Effector memory CD8-positive, alpha-beta T cell (primary cell): ENCODE results near the gene PIK3AP1.

Source experiments
- ATAC-seq: fragments of 150-1000 bp; cut with Tn5 transposase; replicated peaks from 2 replicates; pipeline ENCODE4 v1.10.0; 2021; ENCODE audit warnings: mild to moderate bottlenecking, moderate library complexity
- DNase-seq, 3 experiments: peaks; one replicate each; pipeline ENCODE4 v3.0.0; 2021
- H3K27ac Mint-ChIP-seq, 2 donors: one replicate each; pipeline ENCODE4 v1.8.0; 2022; ENCODE audit warnings: mild to moderate bottlenecking in 2 of 2, mixed read lengths in 2 of 2, moderate library complexity in 2 of 2
- H3K27me3 Mint-ChIP-seq, 2 donors: one replicate each; pipeline ENCODE4 v1.8.0; 2022; ENCODE audit warnings: mixed read lengths in 2 of 2
- H3K36me3 Mint-ChIP-seq: one replicate; pipeline ENCODE4 v1.8.0; 2022; ENCODE audit warnings: mild to moderate bottlenecking, moderate library complexity, mixed read lengths; ENCODE audit not compliant: insufficient read depth
- H3K4me1 Mint-ChIP-seq, 2 donors: one replicate each; pipeline ENCODE4 v1.8.0; 2022; ENCODE audit warnings: low read depth in 2 of 2, mixed read lengths in 2 of 2
- H3K4me3 Mint-ChIP-seq, 2 donors: one replicate each; pipeline ENCODE4 v1.8.0; 2022; ENCODE audit warnings: mild to moderate bottlenecking in 2 of 2, mixed read lengths in 2 of 2, moderate library complexity in 2 of 2
- H3K9me3 Mint-ChIP-seq, 2 donors: one replicate each; pipeline ENCODE4 v1.8.0; 2022; ENCODE audit warnings: mixed read lengths in 2 of 2

The PIK3AP1 gene

GRCh38 chr10:96636551-96636950 is 83.8 kb downstream of the PIK3AP1 start:
- Mint-ChIP-seq H3K27me3 (no peaks in the 10 kb centered on the region), H3K4me3 (no peak overlapping the region), H3K36me3 (peaks cover 5% of the 10 kb centered on the region), H3K4me1 (no peaks in the 10 kb centered on the region), H3K9me3 (no peaks in the 10 kb centered on the region), H3K27ac (peak overlapping the region in 1 of 2 donors; percentile 5)
- ATAC-seq (no peak), DNase-seq (no peak)

- Mint-ChIP-seq H3K36me3 (peaks cover 3% of the 10 kb centered on the region), H3K27ac (no peak overlapping the region), H3K9me3 (no peaks in the 10 kb centered on the region), H3K4me1 (no peaks in the 10 kb centered on the region), H3K27me3 (no peaks in the 10 kb centered on the region), H3K4me3 (no peak overlapping the region)
- no peak for DNase-seq
- ATAC-seq: no peak
Observed at GRCh38 chr10:96632974-96633710, 87.2 kb downstream of the PIK3AP1 start.

- Mint-ChIP-seq H3K4me1 (no peaks in the 10 kb centered on the region), H3K36me3 (peaks cover 27% of the 10 kb centered on the region), H3K9me3 (no peaks in the 10 kb centered on the region), H3K27ac (no peak overlapping the region), H3K4me3 (no peak overlapping the region), H3K27me3 (no peaks in the 10 kb centered on the region)
- no peak for ATAC-seq
- DNase-seq: no peak
Observed at GRCh38 chr10:96627292-96627691, 93.0 kb downstream of the PIK3AP1 start.

GRCh38 chr10:96626795-96627194 is 93.5 kb downstream of the PIK3AP1 start:
- Mint-ChIP-seq H3K27me3 (no peaks in the 10 kb centered on the region), H3K27ac (no peak overlapping the region), H3K4me1 (no peaks in the 10 kb centered on the region), H3K4me3 (no peak overlapping the region), H3K9me3 (no peaks in the 10 kb centered on the region), H3K36me3 (peaks cover 30% of the 10 kb centered on the region)
- DNase-seq: no peak
- no peak for ATAC-seq

- no peaks in the 10 kb centered on the region for H3K9me3 Mint-ChIP-seq
- H3K27ac Mint-ChIP-seq: peak overlapping the region in 1 of 2 donors; percentile 55
- ATAC-seq (no peak), DNase-seq (no peak)
- peaks cover 36% of the 10 kb centered on the region for H3K36me3 Mint-ChIP-seq
- H3K4me1 Mint-ChIP-seq: no peaks in the 10 kb centered on the region
- no peaks in the 10 kb centered on the region for H3K27me3 Mint-ChIP-seq
- no peak overlapping the region for H3K4me3 Mint-ChIP-seq
Observed at GRCh38 chr10:96625173-96625572, 95.1 kb downstream of the PIK3AP1 start.

GRCh38 chr10:96622013-96622787 is 98.1 kb downstream of the PIK3AP1 start:
- DNase-seq (no peak), ATAC-seq (no peak)
- Mint-ChIP-seq H3K27me3 (no peaks in the 10 kb centered on the region), H3K4me3 (no peak overlapping the region), H3K36me3 (peaks cover 37% of the 10 kb centered on the region), H3K9me3 (no peaks in the 10 kb centered on the region), H3K27ac (no peak overlapping the region), H3K4me1 (no peaks in the 10 kb centered on the region)

- H3K27ac Mint-ChIP-seq: no peak overlapping the region
- no peak overlapping the region for H3K4me3 Mint-ChIP-seq
- DNase-seq (no peak), ATAC-seq (no peak)
- no peaks in the 10 kb centered on the region for H3K27me3 Mint-ChIP-seq
- peaks cover 32% of the 10 kb centered on the region for H3K36me3 Mint-ChIP-seq
- no peaks in the 10 kb centered on the region for H3K4me1 Mint-ChIP-seq
- no peaks in the 10 kb centered on the region for H3K9me3 Mint-ChIP-seq
Observed at GRCh38 chr10:96619796-96620773, 100.2 kb downstream of the PIK3AP1 start.

GRCh38 chr10:96619120-96619519 is 101.2 kb downstream of the PIK3AP1 start:
- Mint-ChIP-seq H3K4me3 (no peak overlapping the region), H3K27ac (peak overlapping the region in 1 of 2 donors; percentile 2), H3K4me1 (peaks cover 0 to 1% of the 10 kb centered on the region in 2 donors), H3K9me3 (no peaks in the 10 kb centered on the region), H3K27me3 (no peaks in the 10 kb centered on the region), H3K36me3 (peaks cover 37% of the 10 kb centered on the region)
- no peak for DNase-seq
- no peak for ATAC-seq

GRCh38 chr10:96618653-96619052 is 101.7 kb downstream of the PIK3AP1 start:
- Mint-ChIP-seq H3K27me3 (no peaks in the 10 kb centered on the region), H3K36me3 (peaks cover 37% of the 10 kb centered on the region), H3K27ac (peak overlapping the region in 1 of 2 donors; percentile 2), H3K4me3 (no peak overlapping the region), H3K4me1 (peaks cover 0 to 1% of the 10 kb centered on the region in 2 donors), H3K9me3 (no peaks in the 10 kb centered on the region)
- ATAC-seq (no peak), DNase-seq (no peak)

GRCh38 chr10:96616961-96617360 is 103.4 kb downstream of the PIK3AP1 start:
- no peak overlapping the region for H3K4me3 Mint-ChIP-seq
- no peaks in the 10 kb centered on the region for H3K9me3 Mint-ChIP-seq
- H3K27ac Mint-ChIP-seq: peak overlapping the region in 1 of 2 donors; percentile 29
- DNase-seq (no peak), ATAC-seq (no peak)
- H3K36me3 Mint-ChIP-seq: peaks cover 33% of the 10 kb centered on the region
- peaks cover 0 to 1% of the 10 kb centered on the region in 2 donors for H3K4me1 Mint-ChIP-seq
- H3K27me3 Mint-ChIP-seq: no peaks in the 10 kb centered on the region

- Mint-ChIP-seq H3K36me3 (peaks cover 25% of the 10 kb centered on the region), H3K4me1 (peaks cover 11 to 12% of the 10 kb centered on the region in 2 donors), H3K27me3 (no peaks in the 10 kb centered on the region), H3K9me3 (no peaks in the 10 kb centered on the region), H3K27ac (peak overlapping the region in 1 of 2 donors; percentile 86), H3K4me3 (no peak overlapping the region)
- DNase-seq (no peak), ATAC-seq (no peak)
Observed at GRCh38 chr10:96614515-96614914, 105.8 kb downstream of the PIK3AP1 start.

- peaks cover 11 to 12% of the 10 kb centered on the region in 2 donors for H3K4me1 Mint-ChIP-seq
- no peaks in the 10 kb centered on the region for H3K9me3 Mint-ChIP-seq
- peaks cover 24% of the 10 kb centered on the region for H3K36me3 Mint-ChIP-seq
- no peak for DNase-seq
- no peak overlapping the region for H3K27ac Mint-ChIP-seq
- no peak overlapping the region for H3K4me3 Mint-ChIP-seq
- no peak for ATAC-seq
- H3K27me3 Mint-ChIP-seq: no peaks in the 10 kb centered on the region
Observed at GRCh38 chr10:96613576-96613975, 106.7 kb downstream of the PIK3AP1 start.
